IPS-15b (cell line): ENCODE results near the gene RBP5.

Source experiments
- H3K27me3 ChIP-seq: one replicate; pipeline ENCODE4 v1.6.1; 2013; ENCODE audit warnings: low read length; ENCODE audit not compliant: control insufficient read depth, insufficient read depth
- H3K36me3 ChIP-seq: one replicate; pipeline ENCODE4 v1.6.1; 2013; ENCODE audit warnings: low read length; ENCODE audit not compliant: control insufficient read depth, insufficient read depth
- H3K4me1 ChIP-seq: one replicate; pipeline ENCODE4 v1.6.1; 2013; ENCODE audit warnings: mild to moderate bottlenecking, low read length; ENCODE audit not compliant: control insufficient read depth, insufficient read depth
- H3K4me3 ChIP-seq: one replicate; pipeline ENCODE4 v1.5.1; 2013; ENCODE audit warnings: low read depth, low read length
- H3K9ac ChIP-seq: one replicate; pipeline ENCODE4 v1.6.1; 2013; ENCODE audit warnings: low read depth, mild to moderate bottlenecking, low read length
- H3K9me3 ChIP-seq: one replicate; pipeline ENCODE4 v1.6.1; 2013; ENCODE audit warnings: mild to moderate bottlenecking, low read length; ENCODE audit not compliant: control insufficient read depth, insufficient read depth

RBP5 gene

GRCh38 chr12:7076493-7076892, 52.2 kb downstream of the RBP5 start:
- H3K4me1 ChIP-seq, result no peaks in the 10 kb centered on the region
- no peak overlapping the region for H3K9ac ChIP-seq

GRCh38 chr12:7075939-7076338, 52.8 kb downstream of the RBP5 start:
- Histone ChIP-seq H3K27me3 (no peaks in the 10 kb centered on the region), H3K4me3 (no peak overlapping the region), H3K36me3 (no peaks in the 10 kb centered on the region), H3K9me3 (no peaks in the 10 kb centered on the region), H3K9ac (no peak overlapping the region), H3K4me1 (no peaks in the 10 kb centered on the region)

More at GRCh38 chr12:7076493-7076892, 52.2 kb downstream of the RBP5 start:
- Histone ChIP-seq H3K4me3 (no peak overlapping the region), H3K9me3 (no peaks in the 10 kb centered on the region), H3K27me3 (no peaks in the 10 kb centered on the region), H3K36me3 (no peaks in the 10 kb centered on the region)

- Histone ChIP-seq H3K4me3 (no peak overlapping the region), H3K9ac (no peak overlapping the region), H3K4me1 (no peaks in the 10 kb centered on the region), H3K27me3 (no peaks in the 10 kb centered on the region), H3K36me3 (no peaks in the 10 kb centered on the region), H3K9me3 (no peaks in the 10 kb centered on the region)
These were observed 53.2 kb downstream of the RBP5 start for GRCh38 chr12:7075518-7075917.

GRCh38 chr12:7073946-7074345, 54.7 kb downstream of the RBP5 start:
- no peaks in the 10 kb centered on the region for H3K9me3 ChIP-seq
- H3K36me3 ChIP-seq, result no peaks in the 10 kb centered on the region
- no peak overlapping the region for H3K4me3 ChIP-seq

More at GRCh38 chr12:7073946-7074345, 54.7 kb downstream of the RBP5 start:
- Histone ChIP-seq H3K4me1 (no peaks in the 10 kb centered on the region), H3K9ac (no peak overlapping the region), H3K27me3 (no peaks in the 10 kb centered on the region)
